Stimulated activated naive CD8-positive, alpha-beta T cell treated with anti-CD3 and anti-CD28 coated beads, Interleukin-15, Interleukin-2, amounts not matched to agents 100 ng/mL and 50 ng/mL, for 24 hours (primary cell): Measurements from ENCODE around the gene IGFBP7.

Experiments
- H3K27ac Mint-ChIP-seq: one replicate; pipeline ENCODE4 v1.8.0; 2021; ENCODE audit warnings: mild to moderate bottlenecking, mixed read lengths
- H3K27me3 Mint-ChIP-seq: one replicate; pipeline ENCODE4 v1.8.0; 2021; ENCODE audit warnings: mixed read lengths
- H3K36me3 Mint-ChIP-seq: one replicate; pipeline ENCODE4 v1.8.0; 2021; ENCODE audit warnings: low read depth, mixed read lengths
- H3K4me1 Mint-ChIP-seq: one replicate; pipeline ENCODE4 v1.8.0; 2021; ENCODE audit warnings: low read depth, mixed read lengths
- H3K4me3 Mint-ChIP-seq: one replicate; pipeline ENCODE4 v1.8.0; 2021; ENCODE audit warnings: mild to moderate bottlenecking, mixed read lengths
- H3K9me3 Mint-ChIP-seq: one replicate; pipeline ENCODE4 v1.8.0; 2021; ENCODE audit warnings: mixed read lengths

The IGFBP7 gene

DNA sequence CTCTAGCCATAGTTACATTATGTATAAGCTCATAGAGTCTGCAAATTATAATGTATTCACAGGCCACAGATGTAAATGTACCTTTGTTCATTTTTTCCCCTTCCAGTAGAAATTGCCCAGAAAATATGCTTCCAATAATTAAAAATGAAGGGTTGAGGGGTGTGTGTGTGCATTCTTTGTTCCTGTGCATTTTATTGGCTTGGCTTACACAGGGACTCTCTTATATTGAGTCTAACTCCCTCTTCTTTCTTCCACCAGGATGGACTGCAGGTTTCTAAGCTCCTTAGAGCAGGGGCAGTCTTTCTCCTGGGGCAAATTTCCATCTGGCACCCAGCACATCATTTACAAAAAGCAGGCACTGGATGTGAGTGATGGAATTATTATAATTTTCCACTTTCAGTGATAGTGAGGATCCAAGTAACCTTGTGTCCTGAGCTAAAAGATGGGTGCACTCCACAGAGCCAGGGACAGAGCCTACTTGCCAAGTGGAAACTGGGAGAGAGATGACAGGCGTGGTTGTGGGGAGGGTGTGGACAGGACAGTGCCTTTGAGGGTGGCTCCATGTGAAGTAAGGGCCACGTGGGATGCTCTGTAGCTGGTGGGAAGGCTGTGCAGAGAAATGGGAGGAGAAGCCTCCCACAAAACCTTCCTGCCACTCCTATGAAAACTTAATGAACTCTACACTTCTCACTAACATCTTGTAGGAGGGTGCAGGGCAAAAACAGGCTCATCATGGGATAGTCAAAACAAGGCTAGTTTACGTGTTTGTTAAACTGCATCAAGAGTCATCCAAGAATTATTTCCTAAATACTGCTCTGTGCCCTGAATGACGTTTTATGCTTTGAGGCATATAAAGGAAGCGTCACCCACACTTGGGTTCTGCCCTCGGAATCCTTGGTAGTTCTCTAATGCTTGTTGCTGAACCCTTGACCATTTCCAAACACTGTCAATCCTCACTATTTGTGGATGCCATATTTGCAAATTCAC lies 16.0 kb downstream of the IGFBP7 start:
- Mint-ChIP-seq H3K4me3 (no peak overlapping the region), H3K27ac (no peak overlapping the region), H3K27me3 (peaks cover 9% of the 10 kb centered on the region), H3K9me3 (no peaks in the 10 kb centered on the region), H3K4me1 (no peaks in the 10 kb centered on the region), H3K36me3 (no peaks in the 10 kb centered on the region)

GRCh38 chr4:57091657-57092162 lies 18.5 kb downstream of the IGFBP7 start:
- Mint-ChIP-seq H3K36me3 (no peaks in the 10 kb centered on the region), H3K4me1 (no peaks in the 10 kb centered on the region), H3K4me3 (no peak overlapping the region), H3K27me3 (peaks cover 13% of the 10 kb centered on the region), H3K27ac (no peak overlapping the region), H3K9me3 (no peaks in the 10 kb centered on the region)

- Mint-ChIP-seq H3K27me3 (peaks cover 16% of the 10 kb centered on the region), H3K9me3 (no peaks in the 10 kb centered on the region), H3K4me3 (no peak overlapping the region), H3K36me3 (no peaks in the 10 kb centered on the region), H3K4me1 (no peaks in the 10 kb centered on the region), H3K27ac (no peak overlapping the region)
Measured at GRCh38 chr4:57090079-57090478, 20.1 kb downstream of the IGFBP7 start.

GRCh38 chr4:57089549-57089948 lies 20.6 kb downstream of the IGFBP7 start:
- Mint-ChIP-seq H3K4me3 (no peak overlapping the region), H3K9me3 (no peaks in the 10 kb centered on the region), H3K27me3 (peaks cover 16% of the 10 kb centered on the region), H3K27ac (no peak overlapping the region), H3K36me3 (no peaks in the 10 kb centered on the region), H3K4me1 (no peaks in the 10 kb centered on the region)

- no peak overlapping the region for H3K27ac Mint-ChIP-seq
- peaks cover 16% of the 10 kb centered on the region for H3K27me3 Mint-ChIP-seq
- H3K4me3 Mint-ChIP-seq, result no peak overlapping the region
- no peaks in the 10 kb centered on the region for H3K36me3 Mint-ChIP-seq
- no peaks in the 10 kb centered on the region for H3K9me3 Mint-ChIP-seq
- H3K4me1 Mint-ChIP-seq, result no peaks in the 10 kb centered on the region
Measured at GRCh38 chr4:57086031-57086723, 24.0 kb downstream of the IGFBP7 start.

DNA sequence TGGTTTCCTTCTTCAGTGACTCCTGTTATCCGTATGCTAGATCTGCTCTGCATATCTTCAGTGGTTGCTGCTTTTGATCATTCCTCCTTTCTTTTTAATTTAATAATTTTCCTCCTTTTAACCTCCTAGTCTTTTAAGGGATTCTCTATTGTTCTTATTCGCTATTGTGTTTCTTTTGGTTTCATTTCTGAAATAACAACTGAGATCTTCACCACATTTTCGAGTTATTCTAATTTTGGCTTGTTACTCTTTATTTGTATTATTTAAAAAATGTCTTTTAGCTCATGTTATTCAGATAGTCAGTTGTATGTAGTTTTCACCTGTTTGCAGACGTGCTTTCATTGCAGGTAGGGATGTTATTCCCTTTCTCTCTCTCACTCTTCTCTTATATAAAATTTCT lies 24.9 kb downstream of the IGFBP7 start:
- Mint-ChIP-seq H3K27ac (no peak overlapping the region), H3K36me3 (no peaks in the 10 kb centered on the region), H3K9me3 (no peaks in the 10 kb centered on the region), H3K4me3 (no peak overlapping the region), H3K4me1 (peaks cover 4% of the 10 kb centered on the region), H3K27me3 (peaks cover 11% of the 10 kb centered on the region)

GRCh38 chr4:57084360-57084759 lies 25.8 kb downstream of the IGFBP7 start:
- no peak overlapping the region for H3K4me3 Mint-ChIP-seq
- peaks cover 4% of the 10 kb centered on the region for H3K4me1 Mint-ChIP-seq
- H3K27me3 Mint-ChIP-seq, result peaks cover 7% of the 10 kb centered on the region
- H3K9me3 Mint-ChIP-seq, result no peaks in the 10 kb centered on the region
- H3K27ac Mint-ChIP-seq, result no peak overlapping the region
- H3K36me3 Mint-ChIP-seq, result no peaks in the 10 kb centered on the region

GRCh38 chr4:57083090-57083489 lies 27.1 kb downstream of the IGFBP7 start:
- Mint-ChIP-seq H3K4me1 (peaks cover 4% of the 10 kb centered on the region), H3K9me3 (no peaks in the 10 kb centered on the region), H3K4me3 (no peak overlapping the region), H3K27me3 (peaks cover 3% of the 10 kb centered on the region), H3K36me3 (no peaks in the 10 kb centered on the region), H3K27ac (no peak overlapping the region)

GRCh38 chr4:57081651-57082621 lies 28.2 kb downstream of the IGFBP7 start:
- Mint-ChIP-seq H3K4me1 (peaks cover 4% of the 10 kb centered on the region), H3K9me3 (no peaks in the 10 kb centered on the region), H3K4me3 (no peak overlapping the region), H3K27ac (no peak overlapping the region), H3K36me3 (no peaks in the 10 kb centered on the region), H3K27me3 (peaks cover 3% of the 10 kb centered on the region)

DNA sequence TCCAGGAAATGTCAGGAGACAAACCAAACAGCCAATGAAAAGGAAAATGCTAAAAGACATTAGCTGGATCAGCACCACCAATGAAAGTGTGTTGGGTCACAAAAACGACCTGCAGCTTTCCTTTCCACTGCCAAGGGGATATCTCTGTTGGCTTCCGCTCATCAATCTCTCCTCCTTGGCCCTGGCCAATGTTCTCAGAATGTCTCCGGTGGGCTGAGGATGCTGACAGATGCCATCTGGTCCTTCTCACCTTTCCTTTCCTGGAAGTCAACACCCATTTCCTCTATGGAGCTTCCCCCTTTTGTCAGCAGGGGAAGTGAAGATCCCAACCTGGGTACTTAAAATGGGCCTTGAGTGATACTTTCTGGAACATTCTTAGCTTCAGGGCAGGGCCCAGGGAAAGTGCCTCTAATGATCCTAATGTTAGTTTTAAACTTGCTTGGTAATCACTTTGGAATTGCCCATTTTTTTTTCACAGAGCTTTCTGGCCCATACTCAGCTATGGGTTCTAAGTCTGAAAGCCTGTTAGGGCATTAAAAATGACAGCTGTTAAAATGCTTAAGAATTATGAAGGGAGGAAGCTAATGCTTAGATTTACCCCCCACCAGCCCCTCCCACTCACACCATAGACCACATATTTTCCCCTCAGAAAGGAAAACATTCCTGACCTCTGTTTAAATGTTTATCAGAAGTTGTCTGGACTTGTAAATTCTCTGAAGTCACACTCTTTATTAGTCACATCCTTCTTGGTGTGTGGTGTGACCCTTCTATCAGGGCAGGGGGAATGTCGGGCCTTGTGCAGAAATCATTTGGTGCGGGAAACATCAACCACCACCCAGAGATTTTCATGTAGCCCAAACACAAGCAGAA lies 29.2 kb downstream of the IGFBP7 start:
- peaks cover 4% of the 10 kb centered on the region for H3K4me1 Mint-ChIP-seq
- H3K27me3 Mint-ChIP-seq, result peaks cover 3% of the 10 kb centered on the region
- no peak overlapping the region for H3K4me3 Mint-ChIP-seq
- H3K27ac Mint-ChIP-seq, result no peak overlapping the region
- H3K36me3 Mint-ChIP-seq, result no peaks in the 10 kb centered on the region
- H3K9me3 Mint-ChIP-seq, result no peaks in the 10 kb centered on the region

DNA sequence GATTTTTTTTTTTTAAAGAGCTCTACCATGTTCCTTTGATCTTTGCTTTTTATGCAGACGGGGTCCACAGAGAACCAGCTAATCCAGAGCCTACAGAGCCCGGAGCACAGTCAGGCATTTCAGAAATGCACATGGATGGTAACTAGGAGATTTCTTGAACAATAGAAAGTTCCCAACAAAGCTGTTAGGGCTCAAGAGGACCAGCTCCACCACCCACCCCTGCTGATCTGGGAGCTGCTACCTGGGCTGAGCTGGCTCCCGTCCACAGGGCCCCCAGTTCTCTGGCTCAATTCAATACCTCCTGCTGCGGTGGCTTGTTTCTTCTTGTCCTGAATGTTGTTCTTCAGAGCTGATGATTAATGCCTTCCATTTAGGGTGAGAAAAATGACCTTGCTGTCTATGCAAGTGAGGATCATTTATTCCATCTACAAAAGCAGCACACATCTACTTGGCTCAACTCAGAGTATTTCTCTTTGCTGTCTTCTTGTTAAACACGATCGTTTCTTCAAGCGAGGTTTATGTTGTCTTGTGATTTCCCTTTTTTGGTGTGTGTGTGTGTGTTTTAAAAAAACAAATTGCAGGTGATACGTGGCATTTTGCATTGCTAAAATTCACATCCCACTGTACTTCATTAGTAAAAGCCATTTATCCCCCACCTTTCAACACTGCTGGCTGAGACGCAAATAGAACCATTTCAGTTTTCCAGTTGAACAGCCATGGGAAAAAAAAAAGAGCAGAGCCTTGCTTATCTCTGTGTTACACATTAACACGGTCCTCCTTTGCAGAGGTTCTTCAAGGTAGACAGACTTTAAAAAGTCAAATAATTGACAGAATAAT lies 31.3 kb downstream of the IGFBP7 start:
- Mint-ChIP-seq H3K4me1 (peaks cover 4% of the 10 kb centered on the region), H3K36me3 (no peaks in the 10 kb centered on the region), H3K9me3 (no peaks in the 10 kb centered on the region), H3K27me3 (no peaks in the 10 kb centered on the region), H3K27ac (no peak overlapping the region), H3K4me3 (no peak overlapping the region)

GRCh38 chr4:57077550-57078343 lies 32.4 kb downstream of the IGFBP7 start:
- H3K36me3 Mint-ChIP-seq, result no peaks in the 10 kb centered on the region
- H3K4me3 Mint-ChIP-seq, result no peak overlapping the region
- H3K9me3 Mint-ChIP-seq, result no peaks in the 10 kb centered on the region
- H3K27me3 Mint-ChIP-seq, result no peaks in the 10 kb centered on the region
- H3K4me1 Mint-ChIP-seq, result peaks cover 4% of the 10 kb centered on the region
- H3K27ac Mint-ChIP-seq, result no peak overlapping the region
